Mesangial cell (primary cell): Measurements from ENCODE around the gene MAP3K2. TPM values are rescaled to one million over a fixed set of nuclear protein-coding genes. Genes with fewer than 3 reads are reported as not detected.

Experiments used
- total RNA-seq: library from RNA; depleted of rRNA; stranded (reverse); fragments of >200 nt; gene quantifications from 2 replicates; pipeline ENCODE4 v1.2.3, GENCODE V29; 2015

The MAP3K2 gene
- 28.4 and 40.7 TPM in 2 replicates for total RNA-seq

GRCh38 chr2:127387655-127388422 lies at the start of gene MAP3K2:
MAP3K2 (minus strand) TSS chr2:127387975; CDS start chr2:127343129, 44,846 bp downstream.

GRCh38 chr2:127418300-127419111 lies 30.7 kb upstream of the MAP3K2 start, which contains the start of gene PROC:
PROC (plus strand) TSS chr2:127418427; CDS start chr2:127419943, 1,516 bp downstream.

GRCh38 chr2:127293748-127294562 lies 93.8 kb downstream of the MAP3K2 start, which contains the start of gene ERCC3:
ERCC3 (minus strand) TSS chr2:127294144; CDS start chr2:127294081, 63 bp downstream.

Other genes with a start within 250 kb of the MAP3K2 start
- gene CYP27C1, start 167.7 kb downstream of the MAP3K2 start, total RNA-seq = 2.0 TPM in 2 replicates
- 19.9 and 32.4 TPM in 2 replicates for gene ERCC3, start 93.8 kb downstream of the MAP3K2 start, total RNA-seq
- gene PROC, start 30.5 kb upstream of the MAP3K2 start, total RNA-seq = 0.16 and 2.3 TPM in 2 replicates
- gene IWS1, start 138.5 kb upstream of the MAP3K2 start, total RNA-seq = 22.6 and 28.8 TPM in 2 replicates
- gene MYO7B, start 147.7 kb upstream of the MAP3K2 start, total RNA-seq = 0.38 and 0.65 TPM in 2 replicates